Esophagus muscularis mucosa (tissue), 3 donors: ENCODE data around the gene RBM15.

ENCODE experiments used
- CTCF ChIP-seq, 3 experiments: fragments of 200-600 bp in 2 of 3; fragments of 450-650 bp in 1 of 3; sonication (generic) in 2 of 3; IDR thresholded peaks; one replicate each; pipeline ENCODE4 v1.5.1; 2017 to 2019; ENCODE audit warnings: antibody characterized with exemption in 3 of 3, mild to moderate bottlenecking in 2 of 3, moderate library complexity in 1 of 3
- POLR2A ChIP-seq: fragments of 450-650 bp; IDR thresholded peaks from one replicate; pipeline ENCODE4 v1.6.1; 2017; ENCODE audit warnings: antibody characterized with exemption, moderate library complexity, mild to moderate bottlenecking, low read depth

- TF ChIP-seq CTCF (IDR thresholded peaks at IDR 0.05) (no peak), POLR2A (no peak)
These were observed 44.9 kb upstream of the RBM15 start for GRCh38 chr1:110294308-110294707.
